Heart left ventricle (tissue), 16 donors: ENCODE data around the gene HENMT1. TPM values are rescaled to one million over a fixed set of nuclear protein-coding genes. Genes with fewer than 3 reads are reported as not detected.
A peak's percentile ranks its signal among the peaks of the same experiment; 100 is the strongest.

ENCODE experiments used
- ATAC-seq, 4 donors: fragments of 200-7000 bp; cut with Tn5 transposase; one replicate each; pipeline ENCODE4 v1.9.1; 2020 to 2022; ENCODE audit warnings: moderate library complexity in 4 of 4, mild to moderate bottlenecking in 3 of 4, moderate number of reproducible peaks in 1 of 4
- DNase-seq, 5 donors: peaks; one replicate each; pipeline ENCODE4 v3.0.0-alpha.2; 2020
- H3K27ac ChIP-seq, 12 donors: fragments of 200-600 bp; sonication (generic) in 4 of 12; one replicate each; pipeline versions ENCODE4 v1.5.0 to v1.8.0; 2016 to 2022; ENCODE audit warnings: mild to moderate bottlenecking in 2 of 12
- H3K27me3 ChIP-seq, 9 donors: fragments of 200-600 bp; sonication (generic) in 2 of 9; one replicate each; pipeline versions ENCODE4 v1.5.1 to v1.8.0; 2016 to 2022; ENCODE audit warnings: mild to moderate bottlenecking in 3 of 9
- H3K36me3 ChIP-seq, 9 donors: fragments of 200-600 bp; sonication (generic) in 2 of 9; one replicate each; pipeline versions ENCODE4 v1.5.0 to v1.8.0; 2018 to 2022; ENCODE audit warnings: mild to moderate bottlenecking in 2 of 9
- H3K4me1 ChIP-seq, 12 donors: fragments of 200-600 bp; sonication (generic) in 4 of 12; one replicate each; pipeline versions ENCODE4 v1.5.0 to v1.8.0; 2016 to 2022; ENCODE audit warnings: mild to moderate bottlenecking in 3 of 12
- H3K4me3 ChIP-seq, 12 donors: fragments of 200-600 bp; sonication (generic) in 4 of 12; one replicate each; pipeline versions ENCODE4 v1.5.0 to v1.8.0; 2017 to 2022; ENCODE audit warnings: mild to moderate bottlenecking in 9 of 12, moderate library complexity in 4 of 12
- H3K9me3 ChIP-seq, 12 donors: fragments of 200-600 bp; sonication (generic) in 4 of 12; one replicate each; pipeline versions ENCODE4 v1.5.0 to v1.8.0; 2016 to 2022; ENCODE audit warnings: mild to moderate bottlenecking in 1 of 12
- CTCF ChIP-seq, 12 donors: fragments of 200-600 bp; sonication (generic) in 4 of 12; IDR thresholded peaks; one replicate each; pipeline versions ENCODE4 v1.5.0 to v1.8.0; 2018 to 2022; ENCODE audit warnings: antibody characterized with exemption in 12 of 12, mild to moderate bottlenecking in 5 of 12
- POLR2A ChIP-seq, 2 donors: fragments of 450-650 bp; IDR thresholded peaks; one replicate each; pipeline ENCODE4 v1.6.1; 2017; ENCODE audit warnings: antibody characterized with exemption in 2 of 2, mild to moderate bottlenecking in 2 of 2, moderate library complexity in 2 of 2
- WGBS, 4 donors: extraction: QIAGEN DNeasy Blood & Tissue Kit in 2 of 4; methylation state at CpG; one replicate each; pipeline versions ENCODE4 v1.1.5 to v1.1.7; 2013 to 2018; 5-methylcytosine and 5-hydroxymethylcytosine counted together
- intact Hi-C, 10 donors: fragments of 100-400 bp; cut with DNase I; formaldehyde crosslinking; loops; one replicate each; pipeline versions ENCODE4 v1.11.1 to v1.14.2; 2022
- polyA plus RNA-seq, 2 donors: library from polyadenylated mRNA; stranded (reverse); fragments of 200-250 nt; gene quantifications; one replicate each; pipeline ENCODE4 v1.2.3, GENCODE V29; 2013
- total RNA-seq, 9 donors: library from RNA; depleted of rRNA in 2 of 9; stranded (reverse); fragments of >200 nt in 2 of 9; fragmentation: NEBNext Ultra II Directional in 3 of 9; extraction: Animal tissue kit (Norgen Biotek cat#: 25700) in 3 of 9; gene quantifications; one replicate each; pipeline versions ENCODE4 v1.1.0 to v1.2.4, GENCODE V29; 2016 to 2023
- donor health status: ischemic (EF 13 %, LVEDD 7.1; RV severe dilation, severe dysfunction).
- donor health status: healthy with polysubstance abuse.
- donor health status: DM: no; HTN: yes; CAD: no.
- donor health status: DM: no; HTN: no; CAD: no.
- donor health status: ischemic (EF 25% LVEDD 6.9; RV normal size, moderate dysfunction).
- donor health status: ischemic (EF 25% LVEDD 5.7; RV mildly dilated, moderate dysfunction).
- donor health status: healthy.
- donor health status: DM: yes; HTN: yes; CAD: no.
- donor health status: ischemic (EF 35%, LVEDD 5.7; RV mildly dilated, moderate dysfunction).
- donor health status: nonischemic (EF 11% LVEDD 7.7; RV severe dilation, severe dysfunction).
- donor health status: DM: yes; HTN: yes; CAD: no.
- donor health status: PGD.
- donor health status: ischemic (EF 29% LVEDD 5.4; RV normal size, mild dysfunction).
- donor health status: nonischemic (EF 23%, LVEDD 6.1; RV moderate dilation, normal function).

HENMT1 gene
- total and polyA plus RNA-seq, 11 donors = 0.44 to 4.5 (median 0.93) TPM

GRCh38 chr1:108612496-108612895 lies 48.4 kb downstream of the HENMT1 start:
- DNase-seq = no peak
- peak overlapping the region in 1 of 12 donors; percentile 26 for H3K27ac ChIP-seq
- TF ChIP-seq POLR2A (IDR thresholded peaks at IDR 0.05) (no peak), CTCF (IDR thresholded peaks at IDR 0.05) (no peak)
- ATAC-seq = no peak
- no peak overlapping the region for H3K4me3 ChIP-seq
- H3K9me3 ChIP-seq = no peaks in the 10 kb centered on the region
- no peaks in the 10 kb centered on the region for H3K27me3 ChIP-seq
- 68 to 89% (median 83%) methylated on average over 5 of the region's 5 CpGs for WGBS, 4 donors
- H3K36me3 ChIP-seq = peaks cover 0 to 35% (median 21%) of the 10 kb centered on the region in 9 donors
- H3K4me1 ChIP-seq = peaks cover 0 to 29% (median 18%) of the 10 kb centered on the region in 12 donors
- intact Hi-C loops = loop anchor here in 3 of 10 donors (5.0 to 10.0 kb wide), 2 partner anchors 48 to 50 kb away; partner anchors contain the start of gene EEIG2 (in 3 of the 3)

GRCh38 chr1:108611984-108612383 lies 48.9 kb downstream of the HENMT1 start:
- Histone ChIP-seq H3K27me3 (no peaks in the 10 kb centered on the region), H3K9me3 (no peaks in the 10 kb centered on the region), H3K27ac (peak overlapping the region in 3 of 12 donors; percentile 7 to 32 (median 26)), H3K36me3 (peaks cover 0 to 35% (median 21%) of the 10 kb centered on the region in 9 donors), H3K4me3 (no peak overlapping the region), H3K4me1 (peaks cover 0 to 29% (median 18%) of the 10 kb centered on the region in 12 donors)
- TF ChIP-seq CTCF (IDR thresholded peaks at IDR 0.05) = no peak
- no peak for TF ChIP-seq POLR2A (IDR thresholded peaks at IDR 0.05)
- 33 to 50% (median 45%) methylated on average over 4 of the region's 4 CpGs for WGBS, 4 donors
- DNase-seq = no peak
- peak in 2 of 4 donors; percentile 45 to 61 for ATAC-seq
- intact Hi-C loops = loop anchor here in 3 of 10 donors (5.0 to 10.0 kb wide), 2 partner anchors 47 to 50 kb away; partner anchors contain the start of gene EEIG2 (in 3 of the 3)

GRCh38 chr1:108610073-108610472 lies 50.8 kb downstream of the HENMT1 start:
- Histone ChIP-seq H3K4me1 (peaks cover 0 to 29% (median 18%) of the 10 kb centered on the region in 12 donors), H3K36me3 (peaks cover 0 to 34% (median 16%) of the 10 kb centered on the region in 9 donors), H3K9me3 (no peaks in the 10 kb centered on the region), H3K27me3 (no peaks in the 10 kb centered on the region), H3K27ac (peak overlapping the region in 9 of 12 donors; percentile 0 to 72 (median 32)), H3K4me3 (no peak overlapping the region)
- peak; percentile 69 to 90 (median 74) for ATAC-seq
- intact Hi-C loops = loop anchor here in 3 of 10 donors (5.0 to 10.0 kb wide), 2 partner anchors 45 to 48 kb away; partner anchors contain the start of gene EEIG2 (in 3 of the 3)
- WGBS, 4 donors = 16 to 27% (median 25%) methylated on average over 2 of the region's 2 CpGs
- TF ChIP-seq POLR2A (IDR thresholded peaks at IDR 0.05) = no peak
- TF ChIP-seq CTCF (IDR thresholded peaks at IDR 0.05) = peak in 1 of 12 donors; percentile 1
- peak in 1 of 5 donors; percentile 38 for DNase-seq

- ATAC-seq = peak; percentile 63 to 73 (median 68)
- H3K4me3 ChIP-seq = no peak overlapping the region
- H3K36me3 ChIP-seq = peaks cover 0 to 36% (median 14%) of the 10 kb centered on the region in 9 donors
- H3K9me3 ChIP-seq = no peaks in the 10 kb centered on the region
- 25 to 37% (median 28%) methylated on average over 11 of the region's 11 CpGs for WGBS, 4 donors
- H3K27me3 ChIP-seq = no peaks in the 10 kb centered on the region
- peak in 2 of 5 donors; percentile 28 to 37 for DNase-seq
- peaks cover 0 to 29% (median 18%) of the 10 kb centered on the region in 12 donors for H3K4me1 ChIP-seq
- intact Hi-C loops = loop anchor here in 4 of 10 donors (5.0 to 10.0 kb wide), 3 partner anchors 45 to 52 kb away; partner anchors contain the start of gene EEIG2 (in 3 of the 4)
- peak overlapping the region in 9 of 12 donors; percentile 0 to 72 (median 32) for H3K27ac ChIP-seq
- TF ChIP-seq CTCF (IDR thresholded peaks at IDR 0.05) (peak in 1 of 12 donors; percentile 18), POLR2A (IDR thresholded peaks at IDR 0.05) (no peak)
Observed at GRCh38 chr1:108609483-108610049, 51.3 kb downstream of the HENMT1 start.
